ENCODE measurements around the gene PSORS1C1.

PSORS1C1 gene

DNA sequence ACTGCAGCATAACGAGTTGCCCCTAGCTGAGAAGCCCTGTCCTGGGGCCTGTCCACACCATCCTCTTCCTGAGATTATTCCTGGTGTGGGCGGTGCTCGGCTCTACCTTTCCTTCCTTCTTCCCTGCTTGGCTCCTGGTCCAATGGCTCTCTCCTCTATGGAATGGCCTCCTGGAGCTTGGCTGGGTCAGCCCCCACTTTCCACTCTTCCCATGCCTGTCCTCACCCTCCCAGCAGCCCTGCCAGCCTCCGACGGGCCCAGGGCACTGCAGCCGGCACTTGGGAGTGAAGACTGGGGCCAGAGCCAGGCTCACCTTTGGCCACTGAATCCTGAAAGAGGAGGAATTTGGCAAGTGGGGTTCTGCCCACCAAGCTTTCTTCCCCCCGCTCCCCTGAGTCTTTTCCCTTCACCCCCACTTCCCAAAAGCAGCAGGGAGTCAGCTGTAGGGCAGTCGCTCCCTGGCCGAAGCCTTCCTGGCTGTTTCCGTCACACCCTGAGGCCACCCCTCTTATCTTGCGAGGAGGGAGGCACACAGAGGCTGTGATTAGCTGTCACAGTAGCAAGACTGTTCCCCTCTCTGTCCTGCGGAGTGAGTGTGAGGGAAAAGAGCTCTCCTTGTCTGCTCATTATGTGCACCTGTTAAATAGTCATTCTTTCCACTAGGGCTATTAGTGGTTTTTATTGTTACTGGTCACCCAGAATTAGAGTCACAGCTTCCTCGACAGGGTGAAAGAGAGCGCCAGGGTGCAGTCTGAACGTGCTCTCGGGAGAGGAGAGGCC lies 12.0 kb downstream of the PSORS1C1 start:
- no peak for DNase-seq (ENCODE audit: low read depth, low spot score)

GRCh38 chr6:31128093-31128676 lies 13.6 kb downstream of the PSORS1C1 start:
- DNase-seq (ENCODE audit: low read depth, low spot score), result peak; percentile 84

GRCh38 chr6:31129130-31129529 lies 14.5 kb downstream of the PSORS1C1 start:
- no peak for DNase-seq (ENCODE audit: low read depth, low spot score)

DNA sequence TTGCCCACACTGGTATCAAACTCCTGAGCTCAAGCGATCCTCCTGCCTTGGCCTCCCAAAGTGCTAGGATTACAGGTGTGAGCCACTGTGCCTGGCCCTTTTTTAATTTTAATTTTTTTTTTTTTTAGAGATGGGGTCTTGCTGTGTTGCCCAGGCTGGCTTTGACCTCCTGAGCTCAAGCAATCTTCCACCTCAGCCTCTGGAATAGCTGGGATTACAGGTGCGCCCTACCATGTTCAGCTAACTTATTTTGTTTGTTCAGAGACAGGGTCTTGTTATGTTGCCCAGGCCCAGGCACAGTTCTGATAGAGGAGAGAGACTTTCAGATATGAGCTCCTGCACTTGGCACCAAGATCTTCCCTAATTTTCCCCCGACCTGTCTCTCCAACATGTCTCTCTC lies 16.2 kb downstream of the PSORS1C1 start:
- DNase-seq (ENCODE audit: low read depth, low spot score), result no peak

- DNase-seq (ENCODE audit: low read depth, low spot score), result peak; percentile 30
Measured at GRCh38 chr6:31131595-31131994, 17.0 kb downstream of the PSORS1C1 start.

GRCh38 chr6:31132806-31133205 lies 18.2 kb downstream of the PSORS1C1 start:
- DNase-seq (ENCODE audit: low read depth, low spot score), result no peak

DNA sequence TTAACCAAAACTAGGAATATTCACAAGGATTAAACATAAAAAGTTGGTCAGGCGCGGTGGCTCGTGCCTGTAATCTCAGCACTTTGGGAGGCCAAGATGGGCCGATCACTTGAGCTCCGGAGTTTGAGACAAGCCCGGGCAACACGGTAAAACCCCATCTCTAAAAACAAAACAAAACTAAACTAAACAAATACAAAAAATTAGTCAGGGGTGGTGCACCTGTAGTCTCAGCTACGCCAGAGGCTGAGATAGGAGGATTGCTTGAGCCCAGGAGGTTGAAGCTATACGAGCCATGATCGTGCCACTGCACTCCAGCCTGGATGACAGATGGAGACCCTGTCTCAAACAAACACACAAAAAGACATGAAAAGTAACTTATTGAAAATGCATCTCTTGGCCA lies 21.1 kb downstream of the PSORS1C1 start:
- no peak for DNase-seq (ENCODE audit: low read depth, low spot score)

DNA sequence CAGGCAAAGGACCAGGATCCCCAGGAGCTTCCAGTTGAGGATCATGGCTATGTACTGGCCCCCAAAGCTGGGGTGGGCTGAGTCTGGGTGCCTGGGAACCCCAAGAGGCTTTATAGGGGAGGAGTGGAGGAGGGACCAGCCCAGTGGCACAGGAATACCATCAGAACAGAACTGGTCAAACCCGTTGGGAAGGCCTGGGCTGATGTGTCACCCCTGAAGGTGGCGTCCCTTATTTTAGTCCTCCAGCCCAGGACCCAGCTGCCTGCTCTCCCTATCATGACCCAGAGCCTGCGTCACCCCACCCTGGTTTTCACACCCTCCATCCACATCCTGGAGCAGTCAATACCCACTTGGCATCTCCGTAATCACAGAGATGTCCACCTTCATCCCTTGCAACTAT lies 24.4 kb downstream of the PSORS1C1 start, which contains the start of gene PSORS1C2:
Gene PSORS1C2 (minus strand): TSS at position 85 of the 400 bp plus-strand sequence. CDS start 40 bp downstream, at position 45.
- no peak for DNase-seq (ENCODE audit: low read depth, low spot score)

- DNase-seq (ENCODE audit: low read depth, low spot score), result peak; percentile 83
Measured at GRCh38 chr6:31139599-31139998, 25.0 kb downstream of the PSORS1C1 start.

DNA sequence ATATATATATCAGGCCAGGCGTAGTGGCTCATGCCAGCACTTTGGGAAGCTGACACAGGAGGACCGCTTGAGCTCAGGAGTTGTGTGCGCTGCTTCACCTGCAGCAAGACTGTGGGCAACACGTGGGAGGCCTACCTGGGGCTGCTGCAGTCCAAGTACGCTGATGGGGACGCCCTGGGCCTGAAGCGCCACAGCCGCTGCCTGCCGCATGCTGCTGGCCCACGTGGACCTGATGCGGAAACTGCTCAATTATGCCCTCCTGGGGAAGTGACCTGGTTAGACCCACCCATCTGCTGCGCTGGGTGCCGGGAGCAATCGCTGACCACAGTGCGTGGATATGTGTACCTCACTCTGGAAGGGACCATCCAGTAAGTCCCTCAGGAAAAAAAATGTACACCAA lies 26.0 kb downstream of the PSORS1C1 start:
- DNase-seq (ENCODE audit: low read depth, low spot score), result no peak

- DNase-seq (ENCODE audit: low read depth, low spot score), result peak; percentile 86
Measured at GRCh38 chr6:31142361-31142761, 27.8 kb downstream of the PSORS1C1 start.

- DNase-seq (ENCODE audit: low read depth, low spot score), result peak; percentile 90
Measured at GRCh38 chr6:31143148-31143547, 28.5 kb downstream of the PSORS1C1 start.

- no peak for DNase-seq (ENCODE audit: low read depth, low spot score)
Measured at GRCh38 chr6:31144296-31144969, 29.8 kb downstream of the PSORS1C1 start.

- no peak for DNase-seq (ENCODE audit: low read depth, low spot score)
Measured at GRCh38 chr6:31144970-31145340, 30.4 kb downstream of the PSORS1C1 start.

- DNase-seq (ENCODE audit: low read depth, low spot score), result no peak
Measured at GRCh38 chr6:31145386-31145785, 30.8 kb downstream of the PSORS1C1 start.

GRCh38 chr6:31149827-31150447 lies 35.3 kb downstream of the PSORS1C1 start:
- DNase-seq (ENCODE audit: low read depth, low spot score), result no peak

GRCh38 chr6:31152781-31153180 lies 38.2 kb downstream of the PSORS1C1 start:
- no peak for DNase-seq (ENCODE audit: low read depth, low spot score)

GRCh38 chr6:31154436-31154835 lies 39.8 kb downstream of the PSORS1C1 start:
- DNase-seq (ENCODE audit: low read depth, low spot score), result no peak

DNA sequence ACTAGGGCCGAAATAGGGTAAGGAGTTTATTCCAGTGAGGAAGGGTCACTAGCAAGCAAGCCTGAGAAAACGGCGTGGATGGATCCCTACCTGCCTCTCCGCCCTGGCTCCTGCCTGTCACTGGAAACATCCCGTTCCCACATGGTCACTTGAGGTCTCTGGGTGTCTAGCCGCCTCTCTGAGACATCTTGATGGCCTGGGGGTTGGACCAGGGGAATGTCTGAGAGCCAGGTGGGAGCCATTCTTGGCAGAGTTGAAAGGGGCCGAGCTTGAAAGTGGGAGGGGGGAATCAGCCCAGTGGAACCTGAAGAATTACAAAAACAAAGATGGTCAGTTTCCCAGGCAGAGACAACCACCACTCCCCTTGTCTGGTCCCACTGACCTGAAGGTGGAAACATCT lies 42.0 kb downstream of the PSORS1C1 start:
- DNase-seq (ENCODE audit: low read depth, low spot score), result peak; percentile 51

GRCh38 chr6:31157513-31158139 lies 43.0 kb downstream of the PSORS1C1 start, which contains the start of gene CCHCR1:
TSS of gene CCHCR1 (minus strand) at chr6:31157802. CDS start at chr6:31157600, 202 bp downstream.
- DNase-seq (ENCODE audit: low read depth, low spot score), result peak; percentile 42

DNA sequence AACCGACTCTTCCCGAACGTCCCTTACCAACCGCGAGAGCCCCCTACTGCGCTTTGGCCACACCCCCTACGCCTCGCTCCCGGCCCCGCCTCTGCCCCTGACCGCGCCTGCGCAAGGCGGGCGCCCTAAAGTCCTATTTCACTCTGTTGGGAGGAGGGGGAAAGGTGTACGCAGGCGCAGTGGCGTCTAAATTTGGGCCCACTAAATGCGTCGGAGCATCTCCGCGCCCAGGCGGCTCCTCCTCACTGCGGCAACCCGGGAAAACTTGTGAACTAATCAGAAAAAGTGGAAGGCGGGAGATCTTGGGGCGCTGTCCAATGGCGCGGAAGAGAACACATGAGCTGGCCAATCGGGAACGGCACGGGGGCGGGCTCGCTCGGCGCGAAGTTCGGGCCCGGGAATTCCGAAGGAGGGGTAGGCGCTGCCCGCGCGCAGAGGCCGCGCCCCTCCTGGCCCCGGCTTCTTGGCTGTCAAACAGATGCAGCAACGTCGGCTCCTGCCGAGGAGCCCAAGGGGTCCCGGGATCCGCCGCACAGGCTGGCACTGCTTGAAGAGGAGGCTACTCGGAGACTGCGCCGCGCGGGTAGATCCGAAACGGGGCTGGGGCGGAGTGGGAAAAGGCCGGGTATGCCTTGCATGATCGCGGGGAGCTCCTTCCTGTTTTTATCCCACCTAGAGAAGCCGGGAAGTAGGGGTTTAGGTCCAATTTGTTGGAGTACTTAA lies 43.7 kb downstream of the PSORS1C1 start, which contains the start of gene TCF19:
Gene TCF19 (plus strand): TSS at position 450 of the 723 bp plus-strand sequence. CDS start 881 bp downstream, outside the sequence.
- DNase-seq (ENCODE audit: low read depth, low spot score), result peak; percentile 100
